Measurements from ENCODE around the gene SPOCK1. TPM values are rescaled to one million over a fixed set of nuclear protein-coding genes. Genes with fewer than 3 reads are reported as not detected.

The SPOCK1 gene
- total RNA-seq, 1 donor from 2014 or later, result 3.7 TPM

DNA sequence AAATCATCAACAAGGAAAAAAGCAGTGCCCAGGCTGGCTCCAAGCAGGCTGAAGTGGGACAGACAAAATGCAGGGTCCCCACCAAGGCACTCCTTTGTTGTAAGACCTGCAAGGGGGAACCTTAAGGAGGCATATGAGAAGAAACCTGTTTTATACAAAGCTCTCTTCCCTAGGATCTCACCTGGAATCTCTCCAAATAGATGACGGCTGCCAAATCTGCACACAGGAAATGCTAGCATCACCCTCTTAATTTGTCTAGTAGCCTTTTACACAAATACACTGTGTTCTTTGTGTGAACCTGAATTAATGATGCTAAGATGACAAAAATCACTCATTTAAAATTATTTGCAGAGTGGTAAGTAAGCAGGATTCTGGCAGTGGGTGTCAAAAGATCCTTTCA, 280.2 kb downstream of the SPOCK1 start:
- Histone ChIP-seq H3K27ac (ENCODE audit: low read depth, low read length) (no peak overlapping the region), H3K9ac (ENCODE audit: low read depth in 1 of 3, low read length in 3 of 3) (no peak overlapping the region), H3K9me3 (ENCODE audit: control insufficient read depth in 3 of 3, low read length in 3 of 3) (no peaks in the 10 kb centered on the region), H3K4me3 (ENCODE audit: low read length in 3 of 3) (no peak overlapping the region), H3K36me3 (ENCODE audit: control insufficient read depth in 3 of 3, insufficient read depth in 3 of 3, low read length in 3 of 3) (no peaks in the 10 kb centered on the region), H3K4me1 (ENCODE audit: control insufficient read depth in 3 of 3, insufficient read depth in 3 of 3, low read length in 3 of 3) (peaks cover 0 to 6% (median 3%) of the 10 kb centered on the region in 3 donors), H3K27me3 (ENCODE audit: control insufficient read depth in 3 of 3, insufficient read depth in 3 of 3, low read length in 3 of 3) (no peaks in the 10 kb centered on the region)

DNA sequence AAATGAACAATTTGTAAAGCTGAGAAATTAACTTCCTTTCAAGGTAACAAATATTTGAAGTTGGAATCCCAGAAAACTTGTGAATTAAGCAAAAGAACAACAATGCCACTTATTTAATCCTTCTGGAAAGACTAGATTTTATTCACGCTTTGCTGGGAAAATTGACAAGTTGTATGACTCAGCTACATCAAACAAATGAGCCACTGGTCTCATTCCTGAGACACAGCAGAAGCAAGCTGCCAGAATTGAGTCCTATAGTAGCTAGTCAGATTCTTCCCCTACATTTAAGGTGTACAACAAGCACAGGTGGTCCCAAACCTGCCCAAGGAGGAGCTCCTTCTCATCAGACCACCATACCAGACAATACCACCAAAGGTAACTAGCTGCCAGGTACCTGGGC, 280.7 kb downstream of the SPOCK1 start:
- H3K9ac ChIP-seq (ENCODE audit: low read depth in 1 of 3, low read length in 3 of 3), result no peak overlapping the region
- no peaks in the 10 kb centered on the region for H3K36me3 ChIP-seq (ENCODE audit: control insufficient read depth in 3 of 3, insufficient read depth in 3 of 3, low read length in 3 of 3)
- no peak overlapping the region for H3K4me3 ChIP-seq (ENCODE audit: low read length in 3 of 3)
- H3K27me3 ChIP-seq (ENCODE audit: control insufficient read depth in 3 of 3, insufficient read depth in 3 of 3, low read length in 3 of 3), result no peaks in the 10 kb centered on the region
- no peak overlapping the region for H3K27ac ChIP-seq (ENCODE audit: low read depth, low read length)
- no peaks in the 10 kb centered on the region for H3K9me3 ChIP-seq (ENCODE audit: control insufficient read depth in 3 of 3, low read length in 3 of 3)
- peaks cover 0 to 6% (median 3%) of the 10 kb centered on the region in 3 donors for H3K4me1 ChIP-seq (ENCODE audit: control insufficient read depth in 3 of 3, insufficient read depth in 3 of 3, low read length in 3 of 3)

GRCh38 chr5:137217599-137218200, 281.4 kb downstream of the SPOCK1 start:
- Histone ChIP-seq H3K9me3 (ENCODE audit: control insufficient read depth in 3 of 3, low read length in 3 of 3) (no peaks in the 10 kb centered on the region), H3K27ac (ENCODE audit: low read depth, low read length) (no peak overlapping the region), H3K27me3 (ENCODE audit: control insufficient read depth in 3 of 3, insufficient read depth in 3 of 3, low read length in 3 of 3) (no peaks in the 10 kb centered on the region), H3K4me3 (ENCODE audit: low read length in 3 of 3) (no peak overlapping the region), H3K36me3 (ENCODE audit: control insufficient read depth in 3 of 3, insufficient read depth in 3 of 3, low read length in 3 of 3) (no peaks in the 10 kb centered on the region), H3K4me1 (ENCODE audit: control insufficient read depth in 3 of 3, insufficient read depth in 3 of 3, low read length in 3 of 3) (peaks cover 0 to 6% (median 3%) of the 10 kb centered on the region in 3 donors), H3K9ac (ENCODE audit: low read depth in 1 of 3, low read length in 3 of 3) (no peak overlapping the region)

GRCh38 chr5:137216976-137217598, 282.0 kb downstream of the SPOCK1 start:
- H3K4me3 ChIP-seq (ENCODE audit: low read length in 3 of 3), result no peak overlapping the region
- no peak overlapping the region for H3K9ac ChIP-seq (ENCODE audit: low read depth in 1 of 3, low read length in 3 of 3)
- H3K27me3 ChIP-seq (ENCODE audit: control insufficient read depth in 3 of 3, insufficient read depth in 3 of 3, low read length in 3 of 3), result no peaks in the 10 kb centered on the region
- no peak overlapping the region for H3K27ac ChIP-seq (ENCODE audit: low read depth, low read length)
- peaks cover 0 to 6% (median 3%) of the 10 kb centered on the region in 3 donors for H3K4me1 ChIP-seq (ENCODE audit: control insufficient read depth in 3 of 3, insufficient read depth in 3 of 3, low read length in 3 of 3)
- H3K36me3 ChIP-seq (ENCODE audit: control insufficient read depth in 3 of 3, insufficient read depth in 3 of 3, low read length in 3 of 3), result no peaks in the 10 kb centered on the region
- H3K9me3 ChIP-seq (ENCODE audit: control insufficient read depth in 3 of 3, low read length in 3 of 3), result no peaks in the 10 kb centered on the region

GRCh38 chr5:137215780-137216179, 283.3 kb downstream of the SPOCK1 start:
- peaks cover 0 to 6% (median 3%) of the 10 kb centered on the region in 3 donors for H3K4me1 ChIP-seq (ENCODE audit: control insufficient read depth in 3 of 3, insufficient read depth in 3 of 3, low read length in 3 of 3)
- H3K27ac ChIP-seq (ENCODE audit: low read depth, low read length), result no peak overlapping the region
- no peak overlapping the region for H3K4me3 ChIP-seq (ENCODE audit: low read length in 3 of 3)
- H3K27me3 ChIP-seq (ENCODE audit: control insufficient read depth in 3 of 3, insufficient read depth in 3 of 3, low read length in 3 of 3), result no peaks in the 10 kb centered on the region
- H3K9ac ChIP-seq (ENCODE audit: low read depth in 1 of 3, low read length in 3 of 3), result no peak overlapping the region
- H3K9me3 ChIP-seq (ENCODE audit: control insufficient read depth in 3 of 3, low read length in 3 of 3), result no peaks in the 10 kb centered on the region
- H3K36me3 ChIP-seq (ENCODE audit: control insufficient read depth in 3 of 3, insufficient read depth in 3 of 3, low read length in 3 of 3), result no peaks in the 10 kb centered on the region

GRCh38 chr5:137215261-137215660, 283.9 kb downstream of the SPOCK1 start:
- H3K36me3 ChIP-seq (ENCODE audit: control insufficient read depth in 3 of 3, insufficient read depth in 3 of 3, low read length in 3 of 3), result no peaks in the 10 kb centered on the region
- peaks cover 0 to 6% (median 3%) of the 10 kb centered on the region in 3 donors for H3K4me1 ChIP-seq (ENCODE audit: control insufficient read depth in 3 of 3, insufficient read depth in 3 of 3, low read length in 3 of 3)
- H3K4me3 ChIP-seq (ENCODE audit: low read length in 3 of 3), result no peak overlapping the region
- no peak overlapping the region for H3K9ac ChIP-seq (ENCODE audit: low read depth in 1 of 3, low read length in 3 of 3)
- H3K27me3 ChIP-seq (ENCODE audit: control insufficient read depth in 3 of 3, insufficient read depth in 3 of 3, low read length in 3 of 3), result no peaks in the 10 kb centered on the region
- no peak overlapping the region for H3K27ac ChIP-seq (ENCODE audit: low read depth, low read length)
- H3K9me3 ChIP-seq (ENCODE audit: control insufficient read depth in 3 of 3, low read length in 3 of 3), result no peaks in the 10 kb centered on the region

GRCh38 chr5:137214446-137215189, 284.5 kb downstream of the SPOCK1 start:
- no peaks in the 10 kb centered on the region for H3K9me3 ChIP-seq (ENCODE audit: control insufficient read depth in 3 of 3, low read length in 3 of 3)
- no peaks in the 10 kb centered on the region for H3K36me3 ChIP-seq (ENCODE audit: control insufficient read depth in 3 of 3, insufficient read depth in 3 of 3, low read length in 3 of 3)
- no peaks in the 10 kb centered on the region for H3K27me3 ChIP-seq (ENCODE audit: control insufficient read depth in 3 of 3, insufficient read depth in 3 of 3, low read length in 3 of 3)
- H3K9ac ChIP-seq (ENCODE audit: low read depth in 1 of 3, low read length in 3 of 3), result no peak overlapping the region
- peaks cover under 1 to 9% (median 4%) of the 10 kb centered on the region in 3 donors for H3K4me1 ChIP-seq (ENCODE audit: control insufficient read depth in 3 of 3, insufficient read depth in 3 of 3, low read length in 3 of 3)
- H3K4me3 ChIP-seq (ENCODE audit: low read length in 3 of 3), result no peak overlapping the region
- no peak overlapping the region for H3K27ac ChIP-seq (ENCODE audit: low read depth, low read length)

GRCh38 chr5:137212471-137212870, 286.7 kb downstream of the SPOCK1 start:
- Histone ChIP-seq H3K27ac (ENCODE audit: low read depth, low read length) (no peak overlapping the region), H3K9ac (ENCODE audit: low read depth in 1 of 3, low read length in 3 of 3) (no peak overlapping the region), H3K4me1 (ENCODE audit: control insufficient read depth in 3 of 3, insufficient read depth in 3 of 3, low read length in 3 of 3) (peaks cover 7 to 13% (median 8%) of the 10 kb centered on the region in 3 donors), H3K36me3 (ENCODE audit: control insufficient read depth in 3 of 3, insufficient read depth in 3 of 3, low read length in 3 of 3) (no peaks in the 10 kb centered on the region), H3K4me3 (ENCODE audit: low read length in 3 of 3) (no peak overlapping the region), H3K9me3 (ENCODE audit: control insufficient read depth in 3 of 3, low read length in 3 of 3) (no peaks in the 10 kb centered on the region), H3K27me3 (ENCODE audit: control insufficient read depth in 3 of 3, insufficient read depth in 3 of 3, low read length in 3 of 3) (no peaks in the 10 kb centered on the region)

DNA sequence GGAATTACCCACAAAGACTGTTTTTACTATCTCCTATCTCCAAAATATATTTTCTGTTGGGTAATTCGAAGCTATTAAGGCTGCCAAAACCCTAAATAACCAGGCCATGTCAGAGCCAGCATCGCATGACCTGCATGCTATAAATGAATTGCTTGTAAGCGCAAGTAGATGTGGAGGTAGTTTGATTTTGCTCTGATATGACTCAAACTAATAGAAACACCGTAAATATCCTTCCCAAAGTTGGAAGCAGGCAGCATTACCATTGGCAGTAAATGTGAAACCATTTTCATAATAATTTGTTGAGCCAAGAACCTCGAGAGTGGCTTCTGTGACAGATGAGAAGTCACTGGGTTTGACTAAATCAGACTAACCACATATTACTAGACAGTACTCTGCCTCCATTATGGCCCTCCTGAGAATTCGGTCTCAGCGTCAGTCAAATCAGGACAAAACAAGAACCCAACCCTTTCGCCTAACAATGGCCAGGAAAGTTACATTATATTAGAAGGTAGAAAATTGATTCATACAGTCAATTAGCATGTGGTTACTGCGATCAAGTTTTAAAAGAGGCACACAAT, 289.8 kb downstream of the SPOCK1 start:
- H3K27ac ChIP-seq (ENCODE audit: low read depth, low read length), result peak overlapping the region; percentile 46
- no peaks in the 10 kb centered on the region for H3K9me3 ChIP-seq (ENCODE audit: control insufficient read depth in 3 of 3, low read length in 3 of 3)
- no peaks in the 10 kb centered on the region for H3K27me3 ChIP-seq (ENCODE audit: control insufficient read depth in 3 of 3, insufficient read depth in 3 of 3, low read length in 3 of 3)

More for the DNA sequence above, 289.8 kb downstream of the SPOCK1 start:
- Histone ChIP-seq H3K9ac (ENCODE audit: low read depth in 1 of 3, low read length in 3 of 3) (peak overlapping the region in 1 of 3 donors; percentile 46), H3K4me1 (ENCODE audit: control insufficient read depth in 3 of 3, insufficient read depth in 3 of 3, low read length in 3 of 3) (peaks cover 7 to 31% (median 11%) of the 10 kb centered on the region in 3 donors), H3K4me3 (ENCODE audit: low read length in 3 of 3) (peak overlapping the region in 2 of 3 donors; percentile 1 to 24), H3K36me3 (ENCODE audit: control insufficient read depth in 3 of 3, insufficient read depth in 3 of 3, low read length in 3 of 3) (no peaks in the 10 kb centered on the region)
